GM18868 (cell line): ENCODE data around the gene NDUFV2.
"Not testable (repeated sequence)": the region's sequence is repeated elsewhere in the genome, so short reads cannot be mapped to it uniquely, and the experiment has no call there.

Experiments used
- ATAC-seq: cut with Tn5 transposase; IDR thresholded peaks from one replicate; pipeline ENCODE4 v1.9.1; 2021; ENCODE audit warnings: mild to moderate bottlenecking, moderate library complexity; ENCODE audit not compliant: unreplicated experiment

Gene NDUFV2

GRCh38 chr18:9147440-9148202 is 45.1 kb downstream of the NDUFV2 start:
- peak; percentile 42 for ATAC-seq

- no peak for ATAC-seq
These were observed 45.7 kb downstream of the NDUFV2 start for GRCh38 chr18:9148203-9148552.

DNA sequence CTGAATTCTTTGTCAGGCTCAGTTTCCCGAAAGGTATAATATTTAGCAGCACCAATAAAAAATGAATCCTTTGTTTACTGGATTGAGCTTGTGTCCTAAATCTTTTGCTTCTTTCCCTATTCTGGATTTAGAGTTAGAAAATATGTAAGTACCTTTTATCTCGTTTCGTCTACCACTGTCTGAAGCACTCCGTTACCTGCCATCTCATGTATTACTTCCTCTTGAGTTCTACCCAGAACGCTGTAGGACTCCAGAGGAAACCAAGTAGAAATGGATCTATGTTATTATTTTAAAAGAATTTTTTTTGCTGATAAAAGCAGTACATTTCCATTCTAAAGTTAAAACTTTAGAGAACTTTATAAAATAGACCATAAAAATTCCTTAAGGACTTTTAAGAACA is 47.6 kb downstream of the NDUFV2 start:
- no peak for ATAC-seq

GRCh38 chr18:9153256-9153655 is 50.8 kb downstream of the NDUFV2 start:
- no peak for ATAC-seq

GRCh38 chr18:9156604-9157249 is 54.2 kb downstream of the NDUFV2 start:
- no peak for ATAC-seq

DNA sequence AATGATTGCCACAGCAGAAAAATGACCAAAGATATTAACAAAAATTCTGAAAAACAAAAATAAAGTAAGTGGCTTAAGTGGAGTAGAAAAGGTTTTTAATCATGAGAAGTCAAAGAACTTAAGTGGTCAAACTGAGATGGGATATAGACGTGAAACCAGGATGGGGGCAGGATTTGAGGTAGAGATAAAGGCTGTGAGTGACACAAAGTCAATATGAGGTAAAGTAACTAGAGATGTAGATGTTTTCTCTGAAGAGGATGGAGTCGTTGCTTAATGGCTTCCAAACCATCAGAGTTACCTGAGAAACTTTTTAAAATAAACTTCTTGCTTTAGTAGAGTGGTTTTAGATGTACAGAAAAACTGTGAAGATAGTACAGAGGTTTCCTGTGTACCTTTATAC is 55.3 kb downstream of the NDUFV2 start:
- ATAC-seq, result no peak

- ATAC-seq, result no peak
These were observed 57.5 kb downstream of the NDUFV2 start for GRCh38 chr18:9160014-9160413.

- ATAC-seq, result not testable (repeated sequence)
These were observed 60.2 kb downstream of the NDUFV2 start for GRCh38 chr18:9162663-9163062.

- not testable (repeated sequence) for ATAC-seq
These were observed 61.6 kb downstream of the NDUFV2 start for GRCh38 chr18:9164149-9164548.

DNA sequence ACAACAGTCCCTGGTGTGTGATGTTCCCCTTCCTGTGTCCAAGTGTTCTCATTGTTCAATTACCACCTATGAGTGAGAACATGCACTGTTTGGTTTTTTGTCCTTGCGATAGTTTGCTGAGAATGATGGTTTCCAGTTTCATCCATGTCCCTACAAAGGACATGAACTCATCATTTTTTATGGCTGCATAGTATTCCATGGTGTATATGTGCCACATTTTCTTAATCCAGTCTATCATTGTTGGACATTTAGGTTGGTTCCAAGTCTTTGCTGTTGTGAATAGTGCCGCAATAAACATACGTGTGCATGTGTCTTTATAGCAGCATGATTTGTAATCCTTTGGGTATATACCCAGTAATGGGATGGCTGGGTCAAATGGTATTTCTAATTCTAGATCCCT is 63.4 kb downstream of the NDUFV2 start:
- ATAC-seq, result not testable (repeated sequence)

- not testable (repeated sequence) for ATAC-seq
These were observed 67.0 kb downstream of the NDUFV2 start for GRCh38 chr18:9169515-9169914.

GRCh38 chr18:9171919-9172318 is 69.4 kb downstream of the NDUFV2 start:
- ATAC-seq, result not testable (repeated sequence)

- ATAC-seq, result no peak
These were observed 70.1 kb downstream of the NDUFV2 start for GRCh38 chr18:9172506-9173127.

GRCh38 chr18:9173770-9174233 is 71.3 kb downstream of the NDUFV2 start:
- ATAC-seq, result peak; percentile 90

DNA sequence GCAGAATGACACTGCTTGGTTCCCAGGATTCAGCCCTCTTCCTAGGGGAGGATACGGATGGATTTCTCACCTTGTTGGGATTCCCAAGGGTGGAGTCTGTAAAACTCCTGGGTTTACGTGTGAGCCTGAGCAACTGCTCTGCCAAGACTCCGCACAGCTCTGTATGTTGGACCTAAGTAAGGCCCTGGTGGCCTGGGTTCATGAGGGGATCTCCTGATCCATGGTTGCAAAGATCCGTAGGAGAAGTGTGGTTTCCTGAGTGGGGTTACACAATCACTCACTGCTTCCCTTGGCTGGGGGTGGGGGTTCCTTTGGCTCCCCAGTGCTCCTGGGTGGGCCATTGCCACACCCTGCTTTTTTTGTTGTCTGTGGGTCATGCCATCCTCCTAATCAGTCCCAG is 71.8 kb downstream of the NDUFV2 start:
- no peak for ATAC-seq

DNA sequence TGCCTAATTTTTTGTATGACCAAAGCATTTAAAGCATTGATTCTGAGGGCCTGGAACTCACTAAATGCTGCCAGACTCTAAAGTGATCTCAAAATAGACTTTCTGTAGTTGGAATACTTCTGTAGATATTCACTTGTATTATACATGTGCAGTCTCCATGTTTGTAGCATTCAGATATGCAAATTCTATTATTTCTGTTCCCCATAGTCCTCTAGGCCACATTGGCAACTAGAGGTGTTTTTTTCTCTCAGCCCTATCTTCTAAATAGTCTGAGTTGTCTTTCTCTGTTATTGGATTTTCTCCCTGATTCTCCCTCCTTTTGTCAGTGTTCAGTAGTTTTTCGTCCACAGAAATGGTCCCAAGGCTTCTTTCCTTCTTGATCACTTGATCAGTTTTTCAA is 72.6 kb downstream of the NDUFV2 start:
- ATAC-seq, result no peak

- no peak for ATAC-seq
These were observed 74.5 kb downstream of the NDUFV2 start for GRCh38 chr18:9177031-9177430.

DNA sequence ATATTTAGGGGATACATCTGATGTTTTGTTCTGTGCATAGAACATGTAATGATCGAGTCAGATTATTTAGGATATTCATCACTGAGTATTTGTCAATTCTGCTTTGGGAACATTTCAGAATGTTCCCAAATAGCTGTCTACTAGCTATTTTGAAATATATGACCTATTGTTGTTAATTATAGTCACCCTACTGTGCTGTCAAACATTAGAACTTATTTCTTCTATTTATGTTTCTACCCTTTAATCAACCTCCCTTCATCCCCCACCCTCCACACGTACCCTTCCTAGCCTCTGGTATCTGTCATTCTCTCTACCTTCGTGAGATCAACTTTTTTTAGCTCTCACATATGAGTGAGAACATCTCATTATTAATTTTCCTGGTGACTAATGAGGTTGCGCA is 75.0 kb downstream of the NDUFV2 start:
- ATAC-seq, result no peak

DNA sequence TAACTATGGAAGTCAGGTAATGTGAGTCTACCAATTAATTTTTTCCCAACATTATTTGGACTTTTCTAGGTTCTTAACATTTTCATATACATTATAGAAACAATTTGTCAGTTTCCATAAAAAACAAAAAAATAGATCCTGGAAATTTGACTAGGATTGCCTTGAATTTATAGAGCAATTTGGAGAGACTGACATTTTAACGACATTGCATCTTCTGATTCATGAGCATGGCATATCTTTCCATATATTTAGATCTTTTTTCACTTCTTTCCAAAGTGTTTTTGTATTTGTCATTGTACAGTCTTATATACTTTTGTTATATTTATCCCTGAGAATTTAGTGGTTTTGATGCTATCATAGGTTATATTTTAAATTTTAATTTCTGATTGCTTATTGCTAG is 76.1 kb downstream of the NDUFV2 start:
- no peak for ATAC-seq

DNA sequence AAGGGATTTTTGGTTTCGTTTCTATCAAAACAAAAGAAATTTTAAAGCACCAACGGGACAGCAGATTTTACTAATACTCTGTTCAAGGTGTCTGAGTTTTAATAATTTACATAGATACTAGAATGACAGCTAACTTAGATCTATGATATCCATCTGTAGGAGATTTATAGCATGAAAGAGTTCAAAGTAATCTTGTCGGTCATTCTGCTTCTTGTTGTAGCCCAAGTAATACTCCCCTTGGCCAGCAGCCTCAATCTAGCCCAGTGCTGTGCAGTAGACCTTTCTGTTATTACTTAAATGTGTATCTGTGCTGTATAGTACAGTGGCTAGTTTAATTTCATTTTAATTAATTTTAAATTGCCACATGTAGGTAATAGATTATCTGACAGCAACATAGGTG is 78.8 kb downstream of the NDUFV2 start:
- ATAC-seq, result no peak

DNA sequence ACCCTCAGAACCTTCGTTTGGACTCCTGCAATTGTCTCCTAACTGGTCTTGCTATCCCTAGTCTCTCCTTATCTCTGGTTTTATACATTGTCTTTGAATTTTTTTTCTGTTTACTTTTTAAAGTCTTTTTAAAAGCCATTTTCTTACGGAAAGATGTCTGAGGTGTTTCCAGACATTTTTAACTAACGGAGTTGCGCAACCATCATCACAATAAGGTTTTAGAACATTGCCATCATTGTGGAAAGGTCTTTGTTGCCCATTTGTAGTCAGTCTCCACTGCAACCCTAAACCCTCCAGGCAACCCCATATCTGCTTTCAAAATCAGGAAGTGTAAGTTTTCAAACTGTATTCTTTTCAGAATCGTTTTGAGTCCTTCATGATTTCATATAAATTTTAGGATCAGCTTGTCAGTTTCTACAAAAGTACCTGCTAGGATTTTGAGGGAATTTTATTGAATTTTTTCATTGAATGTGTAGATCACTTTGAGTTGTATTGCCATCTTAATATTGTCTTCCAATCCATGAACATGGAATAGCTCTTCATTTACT is 80.4 kb downstream of the NDUFV2 start:
- no peak for ATAC-seq
